A549 (cell line): ENCODE measurements around the gene TESMIN. TPM values are rescaled to one million over a fixed set of nuclear protein-coding genes. Genes with fewer than 3 reads are reported as not detected.
A peak's percentile ranks its signal among the peaks of the same experiment; 100 is the strongest.

Experiments used
- ATAC-seq, 2 experiments: fragments of 200-7000 bp in 1 of 2; fragments of >200 bp in 1 of 2; cut with Nextera tagmentation in 1 of 2; cut with Tn5 transposase in 1 of 2; 3 replicates each; pipeline versions ENCODE4 v1.8.0 to v1.9.1; 2018 to 2020; ENCODE audit warnings: mild to moderate bottlenecking in 1 of 2, moderate library complexity in 1 of 2
- CTCF ChIA-PET: fragments of 300-600 bp; sonication (Branson Sonifier 250); formaldehyde crosslinking; extraction: SDS; loops from one replicate; lab custom pipeline; 2021; ENCODE audit warnings: antibody characterized with exemption, inconsistent platforms; lab: Yijun Ruan, JAX
- POLR2A ChIA-PET: fragments of 350-600 bp; formaldehyde crosslinking; extraction: SDS; loops from one replicate; lab custom pipeline; 2021; ENCODE audit warnings: antibody characterized with exemption, inconsistent platforms; lab: Yijun Ruan, JAX
- DNase-seq, 2 experiments: peaks; one replicate each; pipeline versions ENCODE4 v3.0.0 to v3.0.0-alpha.2; 2011 to 2016; ENCODE audit warnings: low read depth in 1 of 2, low spot score in 1 of 2
- FAIRE-seq: peaks from 2 replicates; lab custom pipeline; 2011; peaks lifted over from hg19 to GRCh38; lab: Jason Lieb, UNC
- H3K27ac ChIP-seq, 2 experiments: fragments of >200 bp; sonication (Bioruptor Twin); formaldehyde crosslinking; 3 replicates each; pipeline ENCODE4 v1.5.1; 2016 to 2017
- H3K4me1 ChIP-seq: fragments of >200 bp; sonication (Bioruptor Twin); formaldehyde crosslinking; 3 replicates; pipeline ENCODE4 v1.6.1; 2016
- H3K4me2 ChIP-seq: fragments of >200 bp; sonication (Bioruptor Twin); formaldehyde crosslinking; 3 replicates; pipeline ENCODE4 v1.6.1; 2016
- H3K4me3 ChIP-seq: fragments of >200 bp; sonication (Bioruptor Twin); formaldehyde crosslinking; 3 replicates; pipeline ENCODE4 v1.5.1; 2016
- H3K9me3 ChIP-seq: fragments of >200 bp; sonication (Bioruptor Twin); formaldehyde crosslinking; 3 replicates; pipeline ENCODE4 v1.6.1; 2016
- JUN ChIP-seq, 2 experiments: fragments of >200 bp; sonication (Bioruptor Twin); formaldehyde crosslinking; IDR thresholded peaks; 2 replicates in 1 of 2; 3 replicates in 1 of 2; pipeline ENCODE4 v1.6.1; 2016 to 2017
- MAFK ChIP-seq: fragments of 450-650 bp; IDR thresholded peaks from 2 replicates; pipeline ENCODE4 v1.6.1; 2014; ENCODE audit not compliant: partially characterized antibody
- PHF8 ChIP-seq: fragments of 200-600 bp; sonication (generic); IDR thresholded peaks from 2 replicates; pipeline ENCODE4 v1.6.1; 2016; ENCODE audit warnings: low read depth, mild to moderate bottlenecking, antibody characterized with exemption, moderate library complexity, borderline replicate concordance
- RNF2 ChIP-seq: fragments of 200-600 bp; sonication (generic); IDR thresholded peaks from 2 replicates; pipeline ENCODE4 v1.6.1; 2016; ENCODE audit warnings: low read depth, mild to moderate bottlenecking, antibody characterized with exemption, moderate library complexity, borderline replicate concordance
- TFCP2L1 ChIP-seq: fragments of 250-450 bp; sonication (Bioruptor Pico); IDR thresholded peaks from 2 replicates; pipeline ENCODE4 v1.5.0; 2021; ENCODE audit warnings: mild to moderate bottlenecking
- TP53 ChIP-seq: fragments of 250-450 bp; sonication (Bioruptor Pico); IDR thresholded peaks from 2 replicates; pipeline ENCODE4 v1.5.0; 2021; ENCODE audit warnings: mild to moderate bottlenecking, moderate library complexity
- ZC3H11A ChIP-seq: fragments of 450-650 bp; IDR thresholded peaks from 2 replicates; pipeline ENCODE4 v1.6.1; 2014; ENCODE audit warnings: antibody characterized with exemption, mild to moderate bottlenecking
- WGBS: methylation state at CpG from one replicate; pipeline ENCODE4 v1.1.6; 2017; ENCODE audit errors: missing lambda C conversion rate; 5-methylcytosine and 5-hydroxymethylcytosine counted together
- polyA plus RNA-seq, 4 experiments: library from polyadenylated mRNA; depleted of rRNA in 3 of 4; stranded (reverse); fragments of >200 nt; fragmentation: RNase III in 1 of 4; extraction: RNeasy Plus Mini Kit Qiagen cat#74134 plus additional on column Dnase treatment in 1 of 4; gene quantifications; 2 replicates in 3 of 4; 3 replicates in 1 of 4; pipeline ENCODE4 v1.2.3, GENCODE V29; 2011 to 2017
- TF ChIP-seq, protein P1 (sequence below): IDR thresholded peaks from 2 replicates; pipeline ENCODE4 v1.6.1; 2012
- TF ChIP-seq, protein P2 (sequence below): fragments of >200 bp; sonication (Bioruptor Twin); formaldehyde crosslinking; IDR thresholded peaks from 3 replicates; pipeline ENCODE4 v1.5.1; 2016
- TF ChIP-seq, protein P3 (sequence below): fragments of >200 bp; sonication (Bioruptor Twin); formaldehyde crosslinking; IDR thresholded peaks from 3 replicates; pipeline ENCODE4 v1.6.1; 2016
- TF ChIP-seq, protein P4 (sequence below): IDR thresholded peaks from 2 replicates; pipeline ENCODE4 v1.6.1; 2012

The TESMIN gene
- polyA plus RNA-seq, 2 of the 4 experiments (the other 2 are of a cell fraction), result 4.5 to 5.2 TPM

DNA sequence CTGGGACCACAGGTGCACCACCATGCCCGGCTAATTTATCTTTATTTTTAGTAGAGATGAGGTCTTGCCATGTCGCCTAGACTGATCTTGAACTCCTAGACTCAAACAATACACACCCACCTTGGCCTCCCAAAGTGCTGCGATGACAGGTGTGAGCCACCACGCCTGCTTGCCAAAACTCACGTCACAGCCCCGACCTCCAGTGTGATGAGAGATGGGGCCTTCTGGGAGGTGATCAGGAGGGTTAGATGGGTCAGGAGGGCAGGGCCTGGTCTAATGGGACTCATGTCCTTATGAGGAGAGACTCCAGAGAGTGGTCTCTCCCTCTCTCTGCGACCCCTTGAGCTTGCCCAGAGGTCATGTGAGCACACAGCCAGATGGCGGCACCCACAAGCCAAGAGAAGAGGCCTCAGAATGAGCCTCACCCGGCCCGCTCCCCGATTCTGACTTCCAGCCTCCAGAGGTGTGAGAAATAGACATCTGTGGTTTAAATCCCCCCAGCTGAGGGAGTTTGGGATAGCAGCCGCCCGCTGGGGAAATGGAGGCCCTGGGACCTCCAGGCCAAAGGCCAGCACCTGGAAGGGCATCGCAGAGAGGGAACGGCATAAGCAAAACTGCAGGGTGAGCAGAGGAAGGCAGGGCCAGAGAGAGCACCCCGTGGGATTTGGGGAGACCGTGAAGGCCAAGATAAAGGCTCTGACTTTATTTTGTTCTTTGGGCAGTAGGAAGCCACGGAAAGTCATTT is 91.1 kb downstream of the TESMIN start:
- Histone ChIP-seq H3K4me1 (peaks cover 10% of the 10 kb centered on the region; the same call in 2 of the 3 replicates), H3K27ac (no peak overlapping the region), H3K4me3 (no peak overlapping the region), H3K4me2 (no peak overlapping the region), H3K9me3 (peaks cover 8% of the 10 kb centered on the region; the same call in 2 of the 3 replicates)
- CTCF ChIA-PET, result interaction anchor here (1.5 kb wide), 1 partner anchor 13 kb away, joined by 5 read pairs; no protein-coding TSS in a partner anchor
- ATAC-seq, result no peak
- no peak for FAIRE-seq
- 84% methylated on average over 18 of the region's 18 CpGs for WGBS
- POLR2A ChIA-PET, result no interaction called here
- no peak for TF ChIP-seq TP53 (CRISPR knock-in tag)
- TF ChIP-seq, all 56 proteins: peak for 0
- no peak for DNase-seq

DNA sequence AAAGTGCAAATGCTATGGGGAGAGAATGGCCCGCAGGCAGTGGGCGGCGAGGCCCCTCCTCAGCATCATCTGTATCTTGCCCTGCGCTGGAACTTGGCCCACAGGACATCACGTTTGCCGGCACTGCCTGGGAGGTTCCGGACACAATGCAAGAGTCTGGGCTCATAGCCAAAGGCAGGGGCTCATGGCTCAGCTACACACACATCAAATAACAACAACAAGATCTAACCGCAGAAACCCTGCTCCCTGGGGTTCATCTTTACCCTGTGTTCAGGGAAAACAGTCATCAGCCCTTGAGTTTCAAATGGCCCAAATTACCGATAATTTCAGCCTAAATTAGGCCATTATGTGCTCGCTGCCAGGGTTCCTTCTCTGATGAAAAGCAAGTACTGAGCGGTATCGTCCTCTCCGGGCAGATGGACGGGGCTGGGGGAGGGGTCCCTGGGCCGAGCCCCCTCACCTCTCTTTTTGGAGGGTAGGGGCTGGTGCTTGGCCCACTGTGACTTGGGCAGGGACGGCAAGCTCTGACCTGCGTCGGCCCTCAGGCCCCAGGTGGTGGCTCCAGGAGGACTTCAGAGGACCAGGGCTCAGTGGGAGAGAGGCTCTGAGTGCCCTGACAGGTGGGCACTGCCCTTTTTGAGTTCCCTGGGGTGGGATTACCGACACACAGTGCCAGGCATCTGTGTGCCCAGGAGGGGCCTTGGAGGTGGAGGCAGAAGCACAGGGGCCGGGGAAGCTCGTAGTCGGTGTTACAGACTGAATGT is 92.0 kb downstream of the TESMIN start:
- FAIRE-seq (no peak), DNase-seq (peak; percentile 52 to 55), ATAC-seq (peak; percentile 56 to 76; a peak in 4 of 6 replicates)
- no peak overlapping the region; the same call in 2 of the 3 replicates for H3K4me2 ChIP-seq
- TF ChIP-seq PHF8, result no peak
- peak overlapping the region in 1 of 2 experiments; percentile 12; a peak in 1 of 6 replicates for H3K27ac ChIP-seq
- H3K9me3 ChIP-seq, result peaks cover 8% of the 10 kb centered on the region; the same call in 2 of the 3 replicates
- ChIA-PET POLR2A (no interaction called here), CTCF (interaction anchor here (1.5 kb wide), 1 partner anchor 12 kb away, joined by 5 read pairs; no protein-coding TSS in a partner anchor)
- no peak overlapping the region for H3K4me3 ChIP-seq
- 49% methylated on average over 19 of the region's 22 CpGs for WGBS
- peaks cover 10% of the 10 kb centered on the region; the same call in 2 of the 3 replicates for H3K4me1 ChIP-seq

DNA sequence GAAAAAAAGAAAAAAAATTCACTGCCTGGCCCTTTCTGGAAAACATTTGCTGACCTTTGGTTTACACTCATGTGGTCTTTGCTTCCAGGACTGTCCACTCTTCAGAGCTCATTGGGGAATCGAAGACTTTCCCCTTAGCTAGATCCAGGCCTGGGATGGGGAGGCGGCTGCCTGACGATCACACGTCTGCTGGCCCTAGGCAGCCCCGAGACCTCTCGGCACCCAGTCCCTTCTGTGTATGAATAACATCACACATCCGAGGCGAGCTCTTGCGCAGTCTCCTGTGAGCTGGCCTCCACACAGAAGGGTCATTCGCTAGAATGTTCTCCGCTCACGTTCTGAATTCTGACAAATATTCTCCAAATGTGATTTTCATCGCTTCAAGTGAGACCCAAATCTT is 92.7 kb downstream of the TESMIN start:
- DNase-seq (no peak), FAIRE-seq (no peak), ATAC-seq (no peak)
- Histone ChIP-seq H3K27ac (no peak overlapping the region), H3K4me1 (peaks cover 10% of the 10 kb centered on the region; the same call in 2 of the 3 replicates), H3K9me3 (peaks cover 8% of the 10 kb centered on the region; the same call in 2 of the 3 replicates), H3K4me2 (no peak overlapping the region), H3K4me3 (no peak overlapping the region)
- TF ChIP-seq, protein P1, sequence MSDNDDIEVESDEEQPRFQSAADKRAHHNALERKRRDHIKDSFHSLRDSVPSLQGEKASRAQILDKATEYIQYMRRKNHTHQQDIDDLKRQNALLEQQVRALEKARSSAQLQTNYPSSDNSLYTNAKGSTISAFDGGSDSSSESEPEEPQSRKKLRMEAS, result no peak
- no peak for TF ChIP-seq JUN (IDR thresholded peaks at IDR 0.05)
- TF ChIP-seq, protein P2, sequence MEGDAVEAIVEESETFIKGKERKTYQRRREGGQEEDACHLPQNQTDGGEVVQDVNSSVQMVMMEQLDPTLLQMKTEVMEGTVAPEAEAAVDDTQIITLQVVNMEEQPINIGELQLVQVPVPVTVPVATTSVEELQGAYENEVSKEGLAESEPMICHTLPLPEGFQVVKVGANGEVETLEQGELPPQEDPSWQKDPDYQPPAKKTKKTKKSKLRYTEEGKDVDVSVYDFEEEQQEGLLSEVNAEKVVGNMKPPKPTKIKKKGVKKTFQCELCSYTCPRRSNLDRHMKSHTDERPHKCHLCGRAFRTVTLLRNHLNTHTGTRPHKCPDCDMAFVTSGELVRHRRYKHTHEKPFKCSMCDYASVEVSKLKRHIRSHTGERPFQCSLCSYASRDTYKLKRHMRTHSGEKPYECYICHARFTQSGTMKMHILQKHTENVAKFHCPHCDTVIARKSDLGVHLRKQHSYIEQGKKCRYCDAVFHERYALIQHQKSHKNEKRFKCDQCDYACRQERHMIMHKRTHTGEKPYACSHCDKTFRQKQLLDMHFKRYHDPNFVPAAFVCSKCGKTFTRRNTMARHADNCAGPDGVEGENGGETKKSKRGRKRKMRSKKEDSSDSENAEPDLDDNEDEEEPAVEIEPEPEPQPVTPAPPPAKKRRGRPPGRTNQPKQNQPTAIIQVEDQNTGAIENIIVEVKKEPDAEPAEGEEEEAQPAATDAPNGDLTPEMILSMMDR, result no peak
- TF ChIP-seq, protein P3, sequence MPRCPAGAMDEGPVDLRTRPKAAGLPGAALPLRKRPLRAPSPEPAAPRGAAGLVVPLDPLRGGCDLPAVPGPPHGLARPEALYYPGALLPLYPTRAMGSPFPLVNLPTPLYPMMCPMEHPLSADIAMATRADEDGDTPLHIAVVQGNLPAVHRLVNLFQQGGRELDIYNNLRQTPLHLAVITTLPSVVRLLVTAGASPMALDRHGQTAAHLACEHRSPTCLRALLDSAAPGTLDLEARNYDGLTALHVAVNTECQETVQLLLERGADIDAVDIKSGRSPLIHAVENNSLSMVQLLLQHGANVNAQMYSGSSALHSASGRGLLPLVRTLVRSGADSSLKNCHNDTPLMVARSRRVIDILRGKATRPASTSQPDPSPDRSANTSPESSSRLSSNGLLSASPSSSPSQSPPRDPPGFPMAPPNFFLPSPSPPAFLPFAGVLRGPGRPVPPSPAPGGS, result no peak
- TF ChIP-seq TFCP2L1 (CRISPR knock-in tag), result no peak
- TF ChIP-seq, protein P4, sequence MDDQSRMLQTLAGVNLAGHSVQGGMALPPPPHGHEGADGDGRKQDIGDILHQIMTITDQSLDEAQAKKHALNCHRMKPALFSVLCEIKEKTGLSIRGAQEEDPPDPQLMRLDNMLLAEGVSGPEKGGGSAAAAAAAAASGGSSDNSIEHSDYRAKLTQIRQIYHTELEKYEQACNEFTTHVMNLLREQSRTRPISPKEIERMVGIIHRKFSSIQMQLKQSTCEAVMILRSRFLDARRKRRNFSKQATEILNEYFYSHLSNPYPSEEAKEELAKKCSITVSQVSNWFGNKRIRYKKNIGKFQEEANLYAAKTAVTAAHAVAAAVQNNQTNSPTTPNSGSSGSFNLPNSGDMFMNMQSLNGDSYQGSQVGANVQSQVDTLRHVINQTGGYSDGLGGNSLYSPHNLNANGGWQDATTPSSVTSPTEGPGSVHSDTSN, result no peak
- TF ChIP-seq MAFK, result no peak
- TF ChIP-seq ZC3H11A, result no peak
- no peak for TF ChIP-seq RNF2
- 87% methylated on average over 13 of the region's 13 CpGs for WGBS
- ChIA-PET CTCF (interaction anchor here (1.1 to 1.5 kb wide), 2 partner anchors 12 to 74 kb away, joined by 3 to 5 read pairs; no protein-coding TSS in a partner anchor), POLR2A (no interaction called here)
